Measurements from ENCODE around the gene SIGMAR1.

Gene SIGMAR1

GRCh38 chr9:34637356-34638137 is at the start of gene SIGMAR1:
TSS of gene SIGMAR1 (minus strand) at chr9:34637787. CDS start at chr9:34637697, 90 bp downstream.
- peak; percentile 96 for DNase-seq (ENCODE audit: low spot score)

- no peak for DNase-seq (ENCODE audit: low spot score)
Observed at GRCh38 chr9:34686732-34687131, 49.1 kb upstream of the SIGMAR1 start.

GRCh38 chr9:34686231-34686630 is 48.6 kb upstream of the SIGMAR1 start:
- no peak for DNase-seq (ENCODE audit: low spot score)

GRCh38 chr9:34685591-34685990 is 48.0 kb upstream of the SIGMAR1 start:
- DNase-seq (ENCODE audit: low spot score): no peak

- no peak for DNase-seq (ENCODE audit: low spot score)
Observed at GRCh38 chr9:34684816-34685215, 47.2 kb upstream of the SIGMAR1 start.

- no peak for DNase-seq (ENCODE audit: low spot score)
Observed at GRCh38 chr9:34684145-34684544, 46.6 kb upstream of the SIGMAR1 start.

GRCh38 chr9:34675869-34676268 is 38.3 kb upstream of the SIGMAR1 start:
- DNase-seq (ENCODE audit: low spot score): no peak

GRCh38 chr9:34675048-34675714 is 37.6 kb upstream of the SIGMAR1 start:
- DNase-seq (ENCODE audit: low spot score): peak; percentile 85

GRCh38 chr9:34674440-34674839 is 36.9 kb upstream of the SIGMAR1 start:
- DNase-seq (ENCODE audit: low spot score): no peak

- no peak for DNase-seq (ENCODE audit: low spot score)
Observed at GRCh38 chr9:34671307-34671706, 33.7 kb upstream of the SIGMAR1 start.

GRCh38 chr9:34669809-34670562 is 32.4 kb upstream of the SIGMAR1 start:
- no peak for DNase-seq (ENCODE audit: low spot score)

GRCh38 chr9:34665381-34666250 is 28.0 kb upstream of the SIGMAR1 start:
- DNase-seq (ENCODE audit: low spot score): peak; percentile 95

- DNase-seq (ENCODE audit: low spot score): no peak
Observed at GRCh38 chr9:34665067-34665380, 27.4 kb upstream of the SIGMAR1 start.

GRCh38 chr9:34664281-34665066 is 26.9 kb upstream of the SIGMAR1 start:
- DNase-seq (ENCODE audit: low spot score): peak; percentile 88

GRCh38 chr9:34663303-34663605 is 25.7 kb upstream of the SIGMAR1 start:
- no peak for DNase-seq (ENCODE audit: low spot score)

GRCh38 chr9:34662526-34663302 is 25.1 kb upstream of the SIGMAR1 start, which contains the start of gene CCL27:
TSS of gene CCL27 (minus strand) at chr9:34662657. CDS start at chr9:34662633, 24 bp downstream.
- no peak for DNase-seq (ENCODE audit: low spot score)

GRCh38 chr9:34659592-34660253 is 22.1 kb upstream of the SIGMAR1 start:
- no peak for DNase-seq (ENCODE audit: low spot score)

GRCh38 chr9:34658461-34658860 is 20.9 kb upstream of the SIGMAR1 start:
- no peak for DNase-seq (ENCODE audit: low spot score)

GRCh38 chr9:34656992-34657391 is 19.4 kb upstream of the SIGMAR1 start:
- no peak for DNase-seq (ENCODE audit: low spot score)

- no peak for DNase-seq (ENCODE audit: low spot score)
Observed at GRCh38 chr9:34655394-34655793, 17.8 kb upstream of the SIGMAR1 start.
